Measurements from ENCODE around the gene FNIP2.
A peak's percentile ranks its signal among the peaks of the same experiment; 100 is the strongest.

The FNIP2 gene

GRCh38 chr4:158809611-158810486 is 41.0 kb downstream of the FNIP2 start:
- TF ChIP-seq, protein P1, sequence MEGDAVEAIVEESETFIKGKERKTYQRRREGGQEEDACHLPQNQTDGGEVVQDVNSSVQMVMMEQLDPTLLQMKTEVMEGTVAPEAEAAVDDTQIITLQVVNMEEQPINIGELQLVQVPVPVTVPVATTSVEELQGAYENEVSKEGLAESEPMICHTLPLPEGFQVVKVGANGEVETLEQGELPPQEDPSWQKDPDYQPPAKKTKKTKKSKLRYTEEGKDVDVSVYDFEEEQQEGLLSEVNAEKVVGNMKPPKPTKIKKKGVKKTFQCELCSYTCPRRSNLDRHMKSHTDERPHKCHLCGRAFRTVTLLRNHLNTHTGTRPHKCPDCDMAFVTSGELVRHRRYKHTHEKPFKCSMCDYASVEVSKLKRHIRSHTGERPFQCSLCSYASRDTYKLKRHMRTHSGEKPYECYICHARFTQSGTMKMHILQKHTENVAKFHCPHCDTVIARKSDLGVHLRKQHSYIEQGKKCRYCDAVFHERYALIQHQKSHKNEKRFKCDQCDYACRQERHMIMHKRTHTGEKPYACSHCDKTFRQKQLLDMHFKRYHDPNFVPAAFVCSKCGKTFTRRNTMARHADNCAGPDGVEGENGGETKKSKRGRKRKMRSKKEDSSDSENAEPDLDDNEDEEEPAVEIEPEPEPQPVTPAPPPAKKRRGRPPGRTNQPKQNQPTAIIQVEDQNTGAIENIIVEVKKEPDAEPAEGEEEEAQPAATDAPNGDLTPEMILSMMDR (IDR thresholded peaks at IDR 0.05; ENCODE audit: control insufficient read depth, extremely low read depth, insufficient read depth), result no peak
- DNase-seq (ENCODE audit: low read depth), result peak; percentile 61
- H3K4me3 ChIP-seq (ENCODE audit: low read depth, low read length), result no peak overlapping the region

GRCh38 chr4:158810487-158811215 is 41.8 kb downstream of the FNIP2 start:
- no peak for DNase-seq (ENCODE audit: low read depth)
- TF ChIP-seq, protein P1 (IDR thresholded peaks at IDR 0.05; ENCODE audit: control insufficient read depth, extremely low read depth, insufficient read depth), result no peak
- H3K4me3 ChIP-seq (ENCODE audit: low read depth, low read length), result no peak overlapping the region

GRCh38 chr4:158811216-158811540 is 42.4 kb downstream of the FNIP2 start:
- DNase-seq (ENCODE audit: low read depth), result no peak
- TF ChIP-seq, protein P1 (IDR thresholded peaks at IDR 0.05; ENCODE audit: control insufficient read depth, extremely low read depth, insufficient read depth), result no peak
- H3K4me3 ChIP-seq (ENCODE audit: low read depth, low read length), result no peak overlapping the region

DNA sequence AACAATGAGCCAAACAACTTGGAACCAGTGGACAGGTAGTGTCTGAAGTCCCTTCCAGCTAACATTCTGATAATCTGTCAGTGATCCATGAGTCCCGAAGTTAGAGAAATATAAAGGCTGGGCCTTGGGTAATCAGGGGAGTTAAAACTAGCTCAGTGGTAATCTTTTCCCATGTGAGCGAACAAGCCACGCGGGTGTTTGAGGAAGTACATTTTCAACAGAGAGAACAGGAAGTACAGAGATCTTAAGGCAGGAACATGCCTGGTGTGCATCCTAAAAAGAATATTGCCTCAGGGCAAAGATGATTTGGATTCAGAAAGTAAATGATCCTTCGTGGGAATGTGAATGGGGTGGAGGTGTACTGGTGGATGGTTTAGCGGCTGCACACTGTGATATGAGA is 42.9 kb downstream of the FNIP2 start:
- no peak overlapping the region for H3K4me3 ChIP-seq (ENCODE audit: low read depth, low read length)
- DNase-seq (ENCODE audit: low read depth), result no peak
- TF ChIP-seq, protein P1 (IDR thresholded peaks at IDR 0.05; ENCODE audit: control insufficient read depth, extremely low read depth, insufficient read depth), result no peak

GRCh38 chr4:158812133-158812532 is 43.3 kb downstream of the FNIP2 start:
- TF ChIP-seq, protein P1 (IDR thresholded peaks at IDR 0.05; ENCODE audit: control insufficient read depth, extremely low read depth, insufficient read depth), result no peak
- DNase-seq (ENCODE audit: low read depth), result no peak
- no peak overlapping the region for H3K4me3 ChIP-seq (ENCODE audit: low read depth, low read length)

GRCh38 chr4:158812543-158812942 is 43.7 kb downstream of the FNIP2 start:
- no peak for DNase-seq (ENCODE audit: low read depth)

More at GRCh38 chr4:158812543-158812942, 43.7 kb downstream of the FNIP2 start:
- H3K4me3 ChIP-seq (ENCODE audit: low read depth, low read length), result no peak overlapping the region
- TF ChIP-seq, protein P1 (IDR thresholded peaks at IDR 0.05; ENCODE audit: control insufficient read depth, extremely low read depth, insufficient read depth), result no peak

Data from LNCaP clone FGC (cell line).